ENCODE data around the gene HOXD10.

GRCh38 chr2:176101842-176102241, 14.7 kb upstream of the HOXD10 start:
- no peak for TF ChIP-seq CTCF (conservative IDR thresholded peaks at IDR 0.05)
- TF ChIP-seq ZFX (IDR thresholded peaks at IDR 0.05), result no peak
